Right lung (tissue), 10 donors: Measurements from ENCODE around the gene TM6SF1. TPM values are rescaled to one million over a fixed set of nuclear protein-coding genes. Genes with fewer than 3 reads are reported as not detected.
"Not testable (repeated sequence)": the region's sequence is repeated elsewhere in the genome, so short reads cannot be mapped to it uniquely, and the experiment has no call there.

Source experiments
- DNase-seq, 2 donors: peaks; one replicate each; pipeline ENCODE4 v3.0.0-alpha.2; 2013
- long read RNA-seq, 8 donors: transcript quantifications; one replicate each; lab custom pipeline, GENCODE V29; 2026
- polyA plus RNA-seq, 5 donors: library from polyadenylated mRNA; unstranded; fragments of 120-200 nt; gene quantifications; one replicate each; pipeline versions ENCODE4 v1.2.1 to v1.2.3, GENCODE V29; 2013; ENCODE audit warnings: inconsistent platforms in 1 of 5, low replicate concordance in 1 of 5; ENCODE audit not compliant: insufficient read length in 5 of 5, insufficient read depth in 1 of 5

The TM6SF1 gene
- polyA plus RNA-seq = 1 to 10 TPM; 2.7 to 5.0 (median 3.7) TPM
- long read RNA-seq, donor 1, partial matches to known transcripts = 190 of 190 reads
- long read RNA-seq, donor 1, other reads (novel, unspliced or antisense) = 0 of 190 reads
- long read RNA-seq, donor 2, partial matches to known transcripts = 71 of 72 reads
- long read RNA-seq, donor 2, other reads (novel, unspliced or antisense) = 0 of 72 reads
- long read RNA-seq, donor 3, partial matches to known transcripts = 0 of 4 reads
- long read RNA-seq, donor 3, other reads (novel, unspliced or antisense) = 0 of 4 reads
- long read RNA-seq, donor 4 = 0 reads
- long read RNA-seq, donor 5, partial matches to known transcripts = 9 of 10 reads
- long read RNA-seq, donor 5, other reads (novel, unspliced or antisense) = 0 of 10 reads
- long read RNA-seq, donor 6 = 0 reads
- long read RNA-seq, donor 7 = 0 reads
- long read RNA-seq, donor 8, partial matches to known transcripts = 44 of 75 reads
- long read RNA-seq, donor 8, other reads (novel, unspliced or antisense) = 31 of 75 reads

GRCh38 chr15:83106994-83107840 is at the start of gene TM6SF1:
TM6SF1 (plus strand) TSS chr15:83107645; CDS start chr15:83107681, 36 bp downstream.
- DNase-seq = no peak

GRCh38 chr15:83057696-83058376 is 49.6 kb upstream of the TM6SF1 start:
- DNase-seq = peak; percentile 32 to 42

GRCh38 chr15:83061680-83062079 is 45.8 kb upstream of the TM6SF1 start:
- DNase-seq = no peak

- no peak for DNase-seq
Measured at GRCh38 chr15:83062768-83063180, 44.7 kb upstream of the TM6SF1 start.

- DNase-seq = no peak
Measured at GRCh38 chr15:83063551-83063950, 43.9 kb upstream of the TM6SF1 start.

GRCh38 chr15:83064859-83065258 is 42.6 kb upstream of the TM6SF1 start:
- DNase-seq = no peak

- no peak for DNase-seq
Measured at GRCh38 chr15:83065431-83065830, 42.0 kb upstream of the TM6SF1 start.

GRCh38 chr15:83066034-83066733 is 41.3 kb upstream of the TM6SF1 start:
- no peak for DNase-seq

- peak; percentile 89 to 90 for DNase-seq
Measured at GRCh38 chr15:83066734-83067637, 40.5 kb upstream of the TM6SF1 start, which contains the start of gene BTBD1. BTBD1 (minus strand) TSS chr15:83067252; CDS start chr15:83067151, 101 bp downstream.

- DNase-seq = no peak
Measured at GRCh38 chr15:83067638-83067962, 39.8 kb upstream of the TM6SF1 start.

- DNase-seq = no peak
Measured at GRCh38 chr15:83068054-83068453, 39.4 kb upstream of the TM6SF1 start.

GRCh38 chr15:83069211-83069642 is 38.2 kb upstream of the TM6SF1 start:
- DNase-seq = not testable (repeated sequence)

GRCh38 chr15:83077491-83078230 is 29.8 kb upstream of the TM6SF1 start:
- DNase-seq = no peak

GRCh38 chr15:83078712-83079111 is 28.7 kb upstream of the TM6SF1 start:
- no peak for DNase-seq

- no peak for DNase-seq
Measured at GRCh38 chr15:83081256-83082014, 26.0 kb upstream of the TM6SF1 start.

GRCh38 chr15:83082730-83083386 is 24.6 kb upstream of the TM6SF1 start:
- no peak for DNase-seq

- DNase-seq = not testable (repeated sequence)
Measured at GRCh38 chr15:83085461-83085860, 22.0 kb upstream of the TM6SF1 start.
